ENCODE measurements around the gene INTS13.

INTS13 gene

DNA sequence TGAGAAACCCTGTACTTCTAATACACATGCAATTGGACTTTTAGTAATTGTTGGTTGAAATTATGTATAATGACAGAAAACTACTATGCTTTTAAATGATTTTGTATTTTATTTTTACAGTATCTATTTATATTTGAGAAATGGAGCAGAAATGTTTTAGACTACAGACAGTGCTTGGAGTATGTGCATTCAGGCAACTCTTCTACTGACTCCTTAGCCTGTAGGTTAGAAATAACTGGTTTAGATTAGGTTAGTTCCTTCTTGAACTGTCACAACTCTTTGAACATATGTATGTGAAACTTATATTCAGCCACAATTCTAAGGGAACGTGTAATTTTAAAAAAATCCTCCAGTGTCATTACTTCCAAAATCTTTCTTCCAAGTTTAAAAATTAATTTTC is 2.2 kb upstream of the INTS13 start:
- H3K27me3 ChIP-seq (ENCODE audit: low read length): no peaks in the 10 kb centered on the region
- H3F3A ChIP-seq (ENCODE audit: insufficient read depth): peaks cover 24% of the 10 kb centered on the region
- H3K79me2 ChIP-seq (ENCODE audit: insufficient read depth, low read length): peaks cover 95% of the 10 kb centered on the region
- peak overlapping the region; percentile 86 for H3K27ac ChIP-seq (ENCODE audit: low read depth, low read length)
- peak overlapping the region; percentile 83 for H3K4me3 ChIP-seq (ENCODE audit: insufficient read depth, low read length, poor library complexity, severe bottlenecking)
- H3K9ac ChIP-seq (ENCODE audit: low read length): peak overlapping the region; percentile 83
- TF ChIP-seq EZH2phosphoT487 (conservative IDR thresholded peaks at IDR 0.05; ENCODE audit: low read length): no peak
- TF ChIP-seq, protein P1, sequence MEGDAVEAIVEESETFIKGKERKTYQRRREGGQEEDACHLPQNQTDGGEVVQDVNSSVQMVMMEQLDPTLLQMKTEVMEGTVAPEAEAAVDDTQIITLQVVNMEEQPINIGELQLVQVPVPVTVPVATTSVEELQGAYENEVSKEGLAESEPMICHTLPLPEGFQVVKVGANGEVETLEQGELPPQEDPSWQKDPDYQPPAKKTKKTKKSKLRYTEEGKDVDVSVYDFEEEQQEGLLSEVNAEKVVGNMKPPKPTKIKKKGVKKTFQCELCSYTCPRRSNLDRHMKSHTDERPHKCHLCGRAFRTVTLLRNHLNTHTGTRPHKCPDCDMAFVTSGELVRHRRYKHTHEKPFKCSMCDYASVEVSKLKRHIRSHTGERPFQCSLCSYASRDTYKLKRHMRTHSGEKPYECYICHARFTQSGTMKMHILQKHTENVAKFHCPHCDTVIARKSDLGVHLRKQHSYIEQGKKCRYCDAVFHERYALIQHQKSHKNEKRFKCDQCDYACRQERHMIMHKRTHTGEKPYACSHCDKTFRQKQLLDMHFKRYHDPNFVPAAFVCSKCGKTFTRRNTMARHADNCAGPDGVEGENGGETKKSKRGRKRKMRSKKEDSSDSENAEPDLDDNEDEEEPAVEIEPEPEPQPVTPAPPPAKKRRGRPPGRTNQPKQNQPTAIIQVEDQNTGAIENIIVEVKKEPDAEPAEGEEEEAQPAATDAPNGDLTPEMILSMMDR (IDR thresholded peaks at IDR 0.05; ENCODE audit: insufficient read depth, low read length, poor library complexity, severe bottlenecking): no peak
- H2AFZ ChIP-seq (ENCODE audit: low read depth, low read length, severe bottlenecking): no peak overlapping the region
- H3K4me2 ChIP-seq (ENCODE audit: low read depth, low read length, poor library complexity, severe bottlenecking): peak overlapping the region; percentile 85
- peaks cover 4% of the 10 kb centered on the region; the same call in 1 of the 2 replicates for H3K36me3 ChIP-seq (ENCODE audit: low read length)
- H3K9me3 ChIP-seq (ENCODE audit: insufficient read depth, low read length): no peaks in the 10 kb centered on the region
- H4K20me1 ChIP-seq (ENCODE audit: low read depth, low read length): peaks cover 23% of the 10 kb centered on the region
- H3K9me2 ChIP-seq (replicated peaks; ENCODE audit: insufficient read depth, low read length): no peaks in the 10 kb centered on the region

DNA sequence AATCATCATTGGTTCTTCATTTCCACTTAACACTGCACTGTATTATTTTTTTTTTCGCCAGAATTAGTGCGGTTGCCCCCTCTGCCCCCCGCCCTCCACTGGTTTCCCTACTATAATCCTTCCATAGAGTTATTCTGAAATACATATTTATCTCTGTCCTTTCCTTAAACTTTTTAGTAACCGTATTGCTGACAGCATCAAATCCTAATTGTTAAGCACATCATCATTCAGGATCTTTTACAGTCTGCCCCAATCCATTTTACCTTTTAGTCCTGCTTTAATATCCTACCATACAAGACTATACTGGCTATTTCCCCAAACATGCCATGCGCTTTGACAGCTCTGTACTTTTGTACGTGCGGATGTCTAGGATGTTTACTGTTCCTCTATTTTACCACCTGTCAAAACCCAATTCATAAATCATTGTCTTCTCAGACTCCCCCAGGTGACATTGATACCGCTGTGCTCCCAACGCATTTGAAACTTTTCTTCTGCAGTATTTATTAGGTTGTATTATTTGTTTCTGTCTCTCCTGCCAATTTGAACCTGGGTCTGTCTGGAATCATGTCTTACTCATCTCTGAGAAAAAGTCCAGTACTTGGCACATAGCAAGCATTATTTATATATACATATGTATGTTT is 1.5 kb upstream of the INTS13 start:
- Histone ChIP-seq H3F3A (ENCODE audit: insufficient read depth) (peaks cover 24% of the 10 kb centered on the region), H3K9ac (ENCODE audit: low read length) (peak overlapping the region; percentile 83), H3K4me2 (ENCODE audit: low read depth, low read length, poor library complexity, severe bottlenecking) (peak overlapping the region; percentile 85), H3K9me2 (replicated peaks; ENCODE audit: insufficient read depth, low read length) (no peaks in the 10 kb centered on the region), H3K27ac (ENCODE audit: low read depth, low read length) (peak overlapping the region; percentile 86), H2AFZ (ENCODE audit: low read depth, low read length, severe bottlenecking) (no peak overlapping the region), H3K9me3 (ENCODE audit: insufficient read depth, low read length) (no peaks in the 10 kb centered on the region), H4K20me1 (ENCODE audit: low read depth, low read length) (peaks cover 20% of the 10 kb centered on the region), H3K4me3 (ENCODE audit: insufficient read depth, low read length, poor library complexity, severe bottlenecking) (peak overlapping the region; percentile 83), H3K36me3 (ENCODE audit: low read length) (peaks cover 2% of the 10 kb centered on the region; the same call in 1 of the 2 replicates), H3K79me2 (ENCODE audit: insufficient read depth, low read length) (peaks cover 95% of the 10 kb centered on the region), H3K27me3 (ENCODE audit: low read length) (no peaks in the 10 kb centered on the region)
- TF ChIP-seq, protein P1 (IDR thresholded peaks at IDR 0.05; ENCODE audit: insufficient read depth, low read length, poor library complexity, severe bottlenecking): no peak

DNA sequence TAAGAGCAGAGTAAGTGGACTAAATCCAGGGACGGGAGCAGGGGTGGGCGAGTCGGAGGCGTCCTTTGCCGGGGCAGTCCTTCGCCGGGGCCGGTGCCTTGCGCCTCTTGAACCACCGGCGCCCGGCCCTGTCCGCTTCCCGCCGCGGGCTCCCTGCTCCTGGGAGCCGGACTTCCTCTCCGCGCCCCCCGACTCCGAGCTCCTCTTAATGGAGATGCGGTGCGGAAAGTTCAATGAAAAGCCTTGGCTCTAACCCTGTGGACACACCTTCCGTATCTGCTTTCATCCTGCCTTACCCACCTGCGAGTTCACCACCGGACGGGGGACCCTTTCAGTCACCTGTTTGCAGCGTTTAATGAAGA is 901 bp upstream of the INTS13 start:
- Histone ChIP-seq H4K20me1 (ENCODE audit: low read depth, low read length) (peaks cover 20% of the 10 kb centered on the region), H3F3A (ENCODE audit: insufficient read depth) (peaks cover 24% of the 10 kb centered on the region), H3K4me3 (ENCODE audit: insufficient read depth, low read length, poor library complexity, severe bottlenecking) (peak overlapping the region; percentile 83), H3K79me2 (ENCODE audit: insufficient read depth, low read length) (peaks cover 95% of the 10 kb centered on the region), H3K4me2 (ENCODE audit: low read depth, low read length, poor library complexity, severe bottlenecking) (peak overlapping the region; percentile 85), H3K27me3 (ENCODE audit: low read length) (no peaks in the 10 kb centered on the region), H3K27ac (ENCODE audit: low read depth, low read length) (peak overlapping the region; percentile 86), H3K9me3 (ENCODE audit: insufficient read depth, low read length) (no peaks in the 10 kb centered on the region), H3K9me2 (replicated peaks; ENCODE audit: insufficient read depth, low read length) (no peaks in the 10 kb centered on the region), H2AFZ (ENCODE audit: low read depth, low read length, severe bottlenecking) (peak overlapping the region; percentile 53), H3K9ac (ENCODE audit: low read length) (peak overlapping the region; percentile 83), H3K36me3 (ENCODE audit: low read length) (peaks cover under 1% of the 10 kb centered on the region; the same call in 1 of the 2 replicates)
- TF ChIP-seq, protein P1 (IDR thresholded peaks at IDR 0.05; ENCODE audit: insufficient read depth, low read length, poor library complexity, severe bottlenecking): no peak
- no peak for TF ChIP-seq EZH2phosphoT487 (conservative IDR thresholded peaks at IDR 0.05; ENCODE audit: low read length)

All from SU-DHL-6 (cell line).